Lower leg skin (tissue), 3 donors: ENCODE measurements around the gene LRTM2.

ENCODE experiments used
- CTCF ChIP-seq, 3 donors: fragments of 450-650 bp; IDR thresholded peaks; one replicate each; pipeline ENCODE4 v1.5.1; 2016; ENCODE audit warnings: antibody characterized with exemption in 3 of 3, mild to moderate bottlenecking in 3 of 3, moderate library complexity in 2 of 3
- POLR2A ChIP-seq, 2 donors: fragments of 450-650 bp; IDR thresholded peaks; one replicate each; pipeline ENCODE4 v1.6.1; 2016 to 2017; ENCODE audit warnings: antibody characterized with exemption in 2 of 2, mild to moderate bottlenecking in 1 of 2, moderate library complexity in 1 of 2

GRCh38 chr12:1840981-1841425 lies 20.6 kb downstream of the LRTM2 start:
- no peak for TF ChIP-seq CTCF (IDR thresholded peaks at IDR 0.05)
- no peak for TF ChIP-seq POLR2A (IDR thresholded peaks at IDR 0.05)
